GM19023 (cell line): ENCODE measurements around the gene ARSA.

ENCODE experiments used
- ATAC-seq: cut with Tn5 transposase; IDR thresholded peaks from one replicate; pipeline ENCODE4 v1.9.1; 2021; ENCODE audit warnings: mild to moderate bottlenecking, moderate library complexity; ENCODE audit not compliant: unreplicated experiment

ARSA gene

DNA sequence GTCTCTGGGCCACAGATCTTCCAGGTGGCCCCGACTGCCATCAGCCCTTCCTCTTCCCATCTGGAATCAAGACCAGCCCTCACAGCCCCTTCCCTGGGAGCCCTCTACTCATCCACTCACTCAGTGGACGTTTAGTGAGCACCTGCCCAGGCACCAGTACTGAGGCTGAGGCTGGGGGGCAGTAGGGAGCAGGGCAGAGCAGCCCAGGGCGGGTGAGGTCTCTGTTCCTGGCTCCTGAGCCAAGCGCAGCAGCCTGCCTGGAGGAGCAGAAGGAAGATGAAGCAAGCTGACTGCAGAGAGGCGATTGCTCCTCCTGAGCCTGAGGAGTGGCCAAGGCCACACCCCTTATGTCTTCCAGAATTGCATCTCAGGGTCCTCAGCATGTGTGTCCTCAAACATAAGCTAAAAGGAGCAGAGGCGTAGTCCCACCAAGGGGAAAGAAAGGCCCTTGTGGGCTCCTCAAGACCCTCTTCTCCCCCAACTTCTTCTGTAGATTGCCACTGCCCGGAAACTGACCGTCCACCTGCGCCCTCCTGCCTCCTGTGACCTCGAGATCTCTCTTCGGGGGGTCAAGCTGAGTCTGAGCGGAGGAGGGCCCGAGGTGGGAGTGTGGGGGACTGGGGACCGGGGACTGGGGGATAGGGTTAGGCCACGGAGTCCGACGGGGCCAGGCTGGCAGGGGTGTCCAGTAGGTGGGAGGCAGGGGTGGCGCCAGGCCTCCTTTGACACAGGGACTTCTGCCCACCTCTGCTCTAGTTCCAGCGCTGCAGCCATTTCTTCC, 21.6 kb downstream of the ARSA start:
- no peak for ATAC-seq

DNA sequence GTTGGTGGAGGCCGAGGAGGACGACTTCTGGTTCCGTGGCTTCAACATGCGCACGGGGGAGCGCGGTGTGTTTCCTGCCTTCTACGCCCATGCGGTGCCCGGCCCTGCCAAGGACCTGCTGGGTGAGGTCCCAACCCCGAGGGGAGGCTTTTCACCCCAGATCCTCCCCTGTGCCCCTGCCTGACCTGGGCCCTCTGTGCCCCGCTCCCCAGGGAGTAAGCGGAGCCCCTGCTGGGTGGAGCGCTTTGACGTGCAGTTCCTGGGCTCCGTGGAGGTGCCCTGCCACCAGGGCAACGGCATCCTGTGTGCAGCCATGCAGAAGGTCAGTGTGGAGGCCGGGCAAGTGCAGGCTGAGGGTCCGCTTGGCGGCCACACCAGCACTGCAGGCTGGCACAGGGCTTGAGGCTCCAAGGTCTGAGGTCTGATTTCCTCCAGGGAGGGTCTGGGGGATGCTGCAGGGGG, 22.3 kb downstream of the ARSA start:
- no peak for ATAC-seq

DNA sequence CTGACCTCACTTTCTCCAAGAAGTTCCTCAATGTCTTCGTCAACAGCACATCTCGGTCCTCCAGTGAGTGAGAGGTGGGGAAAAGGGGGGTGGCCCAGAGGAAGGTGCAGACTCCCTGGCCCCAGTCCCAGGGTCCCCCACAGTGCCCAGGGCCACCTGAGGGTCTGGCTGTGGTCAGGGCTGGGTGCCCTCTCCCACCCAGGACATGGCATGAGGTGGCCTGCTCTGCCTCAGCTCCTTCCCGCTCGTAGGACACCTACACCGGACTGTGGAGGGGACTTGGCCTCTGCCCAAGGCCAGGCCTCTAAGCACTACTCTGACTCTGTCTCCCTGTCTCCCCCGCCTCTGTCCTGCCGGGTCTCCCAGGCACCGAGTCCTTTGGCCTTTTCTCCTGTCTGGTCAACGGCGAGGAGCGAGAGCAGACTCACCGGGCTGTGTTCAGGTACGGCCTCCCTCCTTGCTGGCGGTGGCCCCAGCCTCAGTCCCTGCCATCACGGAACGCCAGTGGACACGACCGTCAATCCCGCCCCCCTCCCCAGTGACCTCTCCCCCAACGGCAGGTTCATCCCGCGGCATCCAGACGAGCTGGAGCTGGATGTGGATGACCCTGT, 22.8 kb downstream of the ARSA start:
- ATAC-seq, result no peak

DNA sequence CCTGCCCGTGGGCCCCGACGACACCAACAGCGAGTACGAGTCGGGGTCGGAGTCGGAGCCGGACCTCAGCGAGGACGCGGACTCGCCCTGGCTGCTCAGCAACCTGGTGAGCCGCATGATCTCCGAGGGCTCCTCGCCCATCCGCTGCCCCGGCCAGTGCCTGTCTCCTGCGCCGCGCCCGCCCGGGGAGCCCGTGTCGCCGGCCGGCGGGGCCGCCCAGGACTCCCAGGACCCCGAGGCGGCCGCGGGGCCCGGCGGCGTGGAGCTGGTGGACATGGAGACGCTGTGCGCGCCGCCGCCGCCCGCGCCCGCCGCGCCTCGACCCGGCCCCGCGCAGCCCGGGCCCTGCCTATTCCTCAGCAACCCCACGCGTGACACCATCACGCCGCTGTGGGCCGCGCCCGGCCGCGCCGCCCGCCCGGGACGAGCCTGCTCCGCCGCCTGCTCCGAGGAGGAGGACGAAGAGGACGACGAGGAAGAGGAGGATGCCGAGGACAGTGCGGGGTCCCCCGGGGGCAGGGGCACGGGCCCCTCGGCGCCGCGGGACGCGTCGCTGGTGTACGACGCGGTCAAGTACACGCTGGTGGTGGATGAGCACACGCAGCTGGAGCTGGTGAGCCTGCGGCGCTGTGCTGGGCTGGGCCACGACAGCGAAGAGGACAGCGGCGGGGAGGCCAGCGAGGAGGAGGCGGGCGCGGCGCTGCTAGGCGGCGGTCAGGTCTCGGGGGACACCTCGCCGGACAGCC, 23.5 kb downstream of the ARSA start:
- no peak for ATAC-seq

DNA sequence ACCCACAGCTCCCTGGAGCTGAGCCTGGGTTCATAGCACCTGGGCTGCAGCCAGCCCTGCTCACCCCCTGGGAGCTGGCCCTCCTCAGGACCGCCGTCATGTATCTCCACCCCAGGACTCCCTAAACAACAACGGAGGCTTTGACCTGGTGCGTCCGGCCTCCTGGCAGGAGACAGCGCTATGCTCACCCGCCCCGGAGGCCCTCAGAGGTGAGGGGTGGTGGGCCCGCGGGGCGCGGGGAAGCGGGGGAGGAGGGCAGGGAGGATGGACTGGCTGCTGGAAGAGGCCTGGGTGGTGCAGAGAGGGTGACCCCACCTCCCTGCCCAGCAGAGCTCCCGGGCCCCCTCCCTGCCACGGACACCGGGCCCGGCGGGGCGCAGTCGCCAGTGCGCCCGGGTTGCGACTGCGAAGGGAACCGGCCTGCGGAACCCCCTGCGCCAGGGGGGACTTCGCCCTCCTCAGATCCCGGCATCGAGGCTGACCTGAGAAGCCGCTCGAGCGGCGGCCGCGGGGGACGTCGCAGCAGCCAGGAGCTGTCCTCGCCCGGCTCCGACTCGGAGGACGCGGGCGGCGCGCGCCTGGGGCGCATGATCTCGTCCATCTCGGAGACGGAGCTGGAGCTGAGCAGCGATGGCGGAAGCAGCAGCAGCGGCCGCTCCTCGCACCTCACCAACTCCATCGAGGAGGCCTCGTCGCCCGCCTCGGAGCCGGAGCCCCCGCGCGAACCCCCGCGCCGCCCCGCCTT, 24.3 kb downstream of the ARSA start:
- no peak for ATAC-seq

DNA sequence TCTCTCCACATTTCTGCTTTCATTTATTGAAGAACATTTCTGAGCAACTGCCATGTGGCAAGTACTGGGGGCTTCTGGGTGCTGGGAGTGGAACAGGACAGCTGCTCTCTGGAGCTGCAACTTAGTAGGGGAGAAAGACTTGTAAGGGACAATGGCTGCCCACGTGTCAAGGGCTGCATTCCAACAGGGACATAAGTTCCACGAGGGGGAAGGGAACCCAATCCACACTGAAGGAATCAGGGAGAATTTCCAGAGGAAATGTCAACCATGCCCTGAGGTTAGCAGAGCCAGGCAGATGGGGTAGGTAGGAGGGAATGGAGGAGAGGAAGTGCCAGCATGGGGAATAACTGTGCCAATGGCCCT, 25.6 kb downstream of the ARSA start:
- ATAC-seq, result no peak

DNA sequence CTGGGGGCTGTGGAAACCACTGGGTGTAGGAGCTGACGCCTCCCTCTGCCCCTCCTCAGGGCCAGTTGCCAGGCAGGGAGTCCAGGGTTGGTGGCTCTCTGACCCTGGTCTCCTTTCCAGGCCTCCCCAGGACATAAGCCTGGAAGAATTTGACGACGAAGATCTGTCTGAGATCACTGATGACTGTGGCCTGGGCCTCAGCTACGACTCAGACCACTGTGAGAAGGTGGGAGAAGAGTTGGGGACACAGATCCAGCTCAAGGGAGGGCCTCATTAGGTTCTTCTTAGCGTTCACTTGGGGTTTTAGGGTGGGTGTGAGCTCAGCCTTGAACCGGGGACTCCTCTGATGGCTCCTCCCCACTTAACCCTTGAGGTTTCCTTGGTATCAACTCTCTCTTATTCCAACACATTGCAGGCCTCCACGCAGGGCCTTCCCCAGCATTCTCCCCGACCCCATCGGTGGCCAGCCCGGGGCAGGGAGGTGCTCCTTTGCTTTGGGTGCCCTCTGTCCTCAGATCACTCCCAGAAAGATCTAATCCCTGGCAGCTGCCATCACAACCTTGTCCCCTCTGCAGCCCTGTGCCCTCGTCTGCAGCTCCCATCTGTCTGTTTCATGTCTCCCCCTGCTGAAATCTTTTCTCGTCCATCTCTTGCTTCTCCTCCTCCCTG, 26.1 kb downstream of the ARSA start:
- no peak for ATAC-seq

DNA sequence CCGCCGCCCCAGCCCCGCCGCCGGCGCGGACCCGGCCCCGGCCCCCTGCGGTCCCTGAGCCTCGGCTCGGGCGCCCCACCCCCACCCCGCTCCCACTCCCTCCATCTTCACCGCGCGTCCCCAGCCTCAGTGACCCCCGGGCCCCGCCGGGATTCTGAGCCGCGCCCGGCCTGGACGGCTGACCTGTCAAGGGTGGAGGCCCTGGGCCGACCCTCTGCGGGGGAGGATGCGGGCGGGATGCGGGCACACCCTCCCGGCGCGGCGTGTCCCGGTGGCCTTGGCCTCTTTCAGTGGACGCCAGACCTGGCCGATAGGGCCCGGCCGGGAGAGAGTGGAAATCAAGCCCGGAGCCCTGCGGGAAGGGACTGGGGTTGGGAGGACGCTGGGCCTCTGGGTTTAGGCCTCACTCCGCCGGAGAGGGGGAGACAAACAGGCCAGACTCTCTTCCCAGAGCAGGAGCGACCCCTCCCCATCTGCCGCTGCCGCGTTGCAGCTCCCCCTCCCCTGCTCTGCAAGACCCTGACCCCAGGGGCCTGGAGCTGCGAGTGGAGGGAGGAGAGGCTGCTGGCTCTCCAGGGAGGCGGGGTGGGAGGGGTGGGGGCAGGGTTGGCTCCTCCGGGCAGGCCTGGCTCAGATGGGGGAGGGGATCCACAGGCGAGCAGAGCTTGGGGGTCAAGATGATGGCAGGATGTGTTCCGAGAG, 26.8 kb downstream of the ARSA start:
- ATAC-seq, result no peak

DNA sequence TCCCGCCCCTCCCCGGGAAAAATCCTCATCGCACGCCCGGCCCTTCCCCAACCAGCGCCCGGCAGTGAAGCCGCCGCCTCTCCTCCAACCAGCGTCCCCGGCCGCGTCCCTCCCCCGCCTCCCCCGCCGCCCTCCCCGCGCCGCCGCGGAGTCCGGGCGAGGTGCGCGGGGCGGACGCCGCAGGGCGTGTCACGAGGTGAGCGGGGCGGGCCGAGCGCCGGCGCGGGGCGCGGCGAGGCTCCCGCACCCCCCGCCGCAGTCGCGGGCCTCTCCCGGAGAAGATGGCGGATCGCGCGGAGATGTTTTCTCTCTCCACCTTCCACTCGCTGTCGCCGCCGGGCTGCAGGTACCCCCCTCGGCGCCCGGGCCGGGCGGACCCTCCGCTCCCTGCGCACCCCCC, 27.4 kb downstream of the ARSA start, which contains the start of gene MAPK8IP2:
Gene MAPK8IP2 (plus strand): TSS at position 256 of the 400 bp plus-strand sequence. CDS start 26 bp downstream, at position 282.
- no peak for ATAC-seq

DNA sequence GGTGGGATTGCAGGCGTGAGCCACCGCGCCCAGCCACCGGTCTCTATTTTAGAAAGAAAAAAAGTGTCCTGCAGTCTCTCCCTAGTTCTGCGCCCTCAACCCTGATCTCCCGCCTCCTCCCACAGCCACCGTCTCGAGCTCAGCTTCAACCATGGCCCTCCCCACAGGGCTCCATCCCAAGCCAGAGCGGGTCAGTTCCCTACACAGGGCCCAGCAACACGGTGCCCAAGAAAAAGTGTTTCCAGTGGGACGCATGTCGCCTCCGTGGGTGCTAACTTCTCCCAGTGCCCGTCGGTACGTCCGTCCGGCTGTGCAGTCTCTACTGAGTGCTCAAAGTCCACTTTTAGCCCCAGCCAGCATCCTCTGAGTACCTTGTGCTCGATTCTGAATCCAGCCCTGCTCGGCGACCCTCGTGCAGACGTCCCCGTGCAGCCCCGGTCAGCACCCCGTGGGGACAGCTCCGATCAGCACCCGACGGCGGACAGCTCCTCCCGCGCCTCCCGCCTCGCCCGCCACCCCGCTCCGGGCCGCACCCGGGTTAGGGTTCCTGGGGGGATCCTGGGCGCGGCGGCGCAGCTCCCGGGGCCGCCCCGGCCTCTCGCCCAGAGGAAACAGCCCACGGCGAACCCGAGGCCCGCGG, 28.0 kb downstream of the ARSA start:
- ATAC-seq, result no peak

DNA sequence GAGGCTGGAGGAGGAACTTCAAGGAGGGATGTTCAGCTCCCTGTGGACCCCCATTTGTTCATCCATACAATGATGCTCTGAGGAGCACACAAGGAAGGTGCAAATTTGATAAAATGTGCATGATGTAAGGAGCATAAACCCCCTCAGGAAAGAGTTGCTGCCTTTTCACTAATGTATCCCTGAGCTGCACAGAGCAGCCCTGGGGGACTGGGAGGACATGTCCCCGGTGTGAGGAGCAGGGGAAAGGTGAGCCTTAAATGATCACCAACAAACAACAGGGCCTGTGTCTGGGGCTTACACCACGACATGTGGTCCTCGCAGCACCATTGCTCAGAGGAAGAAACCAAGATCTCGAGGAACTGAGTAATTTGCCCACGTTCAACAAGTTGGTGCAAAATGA, 30.9 kb downstream of the ARSA start:
- no peak for ATAC-seq

DNA sequence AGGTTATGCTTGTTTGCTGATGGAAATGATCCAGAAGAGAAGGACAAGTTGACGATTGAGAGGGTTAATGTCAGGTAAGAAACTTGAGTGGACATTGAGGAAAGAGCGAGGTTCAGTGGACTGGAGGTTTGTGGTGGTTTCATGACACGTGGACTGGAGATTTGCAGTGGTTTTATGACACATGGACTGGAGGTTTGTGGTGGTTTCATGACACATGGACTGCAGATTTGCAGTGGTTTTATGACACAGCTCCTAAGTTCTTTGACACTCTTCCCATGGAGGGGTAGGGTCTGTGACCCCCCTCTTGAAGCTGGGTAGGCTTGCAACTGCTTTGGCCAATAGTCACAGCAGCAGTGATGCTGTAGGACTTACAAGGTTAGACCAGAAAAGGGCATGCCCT, 32.8 kb downstream of the ARSA start:
- ATAC-seq, result no peak

DNA sequence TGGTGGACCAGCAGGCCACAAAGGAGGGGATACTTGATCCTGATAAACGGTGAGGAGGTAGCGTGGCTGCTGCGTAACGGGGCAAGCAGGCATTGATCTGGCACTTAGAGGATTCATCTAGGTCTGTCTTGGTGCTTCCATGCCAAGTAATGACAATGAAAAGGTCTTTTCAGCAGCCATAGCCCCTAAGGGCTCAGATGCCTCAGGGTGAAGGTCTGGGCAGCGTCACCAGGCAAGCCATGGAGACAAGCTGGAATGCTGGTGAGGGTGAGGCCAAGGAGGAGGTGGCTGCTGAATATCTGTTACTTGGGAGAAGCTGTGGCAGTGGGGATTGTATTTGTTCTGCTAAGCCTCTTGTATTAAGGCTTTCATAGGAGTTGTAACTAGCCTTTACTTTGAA, 40.5 kb downstream of the ARSA start:
- ATAC-seq, result no peak

DNA sequence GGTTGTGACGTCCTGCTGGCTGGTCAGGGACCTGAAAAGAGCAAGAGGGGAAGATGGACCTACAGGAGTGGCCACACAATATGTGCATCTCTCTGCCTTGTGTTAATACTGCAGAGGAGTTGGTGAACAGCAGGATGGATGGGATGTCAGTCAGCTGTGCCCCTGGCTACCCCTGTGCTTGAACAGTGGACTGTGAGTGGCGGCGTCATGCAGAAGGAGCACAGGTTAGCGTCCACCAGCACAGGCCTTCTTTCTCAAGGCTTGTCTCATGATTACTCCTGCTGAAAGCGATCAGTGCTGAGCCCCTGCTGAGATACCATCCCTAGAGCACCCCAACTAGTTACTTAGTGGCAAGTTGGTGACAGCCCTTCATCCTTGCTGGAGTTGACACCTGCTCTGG, 41.5 kb downstream of the ARSA start:
- ATAC-seq, result no peak

DNA sequence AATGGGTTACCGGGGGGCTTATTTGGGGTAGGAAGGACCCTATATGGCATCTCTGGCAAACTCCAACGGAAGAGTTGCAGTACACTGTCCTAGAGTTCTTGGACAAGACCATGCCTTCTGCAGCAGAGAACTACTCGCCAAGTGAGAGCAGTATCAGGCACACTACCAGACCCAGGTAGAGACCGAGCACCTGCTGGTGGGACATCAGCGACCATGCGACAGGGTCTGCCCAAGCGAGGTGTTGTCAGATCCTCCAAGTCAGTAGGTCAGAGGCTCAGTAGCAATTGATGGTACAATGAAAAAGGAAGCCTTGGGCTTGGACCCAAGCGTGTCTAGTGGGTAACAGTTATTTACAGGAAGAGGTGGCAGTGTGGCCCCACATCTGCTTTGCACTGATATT, 42.2 kb downstream of the ARSA start:
- no peak for ATAC-seq

DNA sequence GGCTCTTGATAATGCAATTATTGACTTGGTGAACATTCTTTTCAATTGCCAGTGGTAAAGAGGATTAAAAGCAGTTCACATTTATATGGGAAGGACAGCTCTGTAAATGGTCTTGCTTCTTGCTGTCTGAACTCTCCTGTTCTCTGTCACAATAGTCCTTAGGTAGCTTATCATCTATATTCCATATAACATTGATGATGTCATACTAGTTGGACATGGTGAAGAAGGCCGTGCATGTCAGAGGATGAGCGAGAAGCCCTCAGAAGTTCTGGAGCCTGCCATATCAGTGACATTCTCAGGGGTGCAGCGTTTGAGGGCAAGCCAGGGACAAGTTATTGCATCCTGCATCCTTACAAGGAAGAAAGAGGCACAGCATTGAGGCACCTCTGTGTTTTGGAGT, 42.7 kb downstream of the ARSA start:
- ATAC-seq, result no peak

DNA sequence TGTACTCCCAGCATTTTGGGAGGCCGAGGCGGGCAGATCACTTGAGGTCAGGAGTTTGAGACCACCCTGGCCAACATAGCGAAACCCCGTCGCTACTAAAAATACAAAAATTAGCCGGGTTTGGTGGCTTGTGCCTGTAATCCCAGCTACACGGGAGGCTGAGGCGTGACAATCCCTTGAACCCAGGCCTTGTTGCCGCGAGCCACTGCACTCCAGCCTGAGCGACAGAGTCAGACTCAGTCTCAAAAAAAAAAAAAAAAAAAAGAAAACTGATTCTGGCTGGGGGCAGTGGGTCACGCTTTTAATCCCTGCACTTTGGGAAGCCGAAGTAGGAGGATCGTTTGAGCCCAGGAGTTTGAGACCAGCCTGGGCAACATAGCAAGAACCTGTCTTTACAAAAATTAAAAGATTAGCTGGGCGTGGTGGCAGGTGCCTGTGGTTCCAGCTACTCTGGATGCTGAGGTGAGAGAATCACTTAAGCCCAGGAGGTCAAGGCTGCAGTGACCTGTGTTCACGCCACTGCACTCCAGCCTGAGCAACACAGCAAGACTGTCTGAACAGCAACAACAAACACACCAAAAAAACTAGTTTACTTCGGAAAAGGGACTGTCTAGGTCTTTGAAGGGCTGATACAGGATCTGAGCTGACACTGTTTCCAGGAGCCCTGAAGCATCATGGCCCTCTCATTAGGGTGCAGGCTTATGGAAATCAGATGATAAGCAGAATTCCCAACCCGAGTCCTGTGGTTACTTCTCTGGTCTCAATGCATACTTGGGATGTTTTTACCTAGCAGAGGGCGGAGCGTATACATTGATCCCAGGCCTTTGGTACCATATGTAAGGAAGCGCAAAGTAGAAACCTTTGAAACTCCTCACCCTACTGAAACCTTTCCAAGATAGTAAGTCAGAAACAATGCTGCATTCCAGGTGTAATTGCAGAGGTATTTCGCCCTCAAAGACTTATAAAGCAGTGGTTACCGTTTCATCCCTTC, 43.6 kb downstream of the ARSA start:
- no peak for ATAC-seq

DNA sequence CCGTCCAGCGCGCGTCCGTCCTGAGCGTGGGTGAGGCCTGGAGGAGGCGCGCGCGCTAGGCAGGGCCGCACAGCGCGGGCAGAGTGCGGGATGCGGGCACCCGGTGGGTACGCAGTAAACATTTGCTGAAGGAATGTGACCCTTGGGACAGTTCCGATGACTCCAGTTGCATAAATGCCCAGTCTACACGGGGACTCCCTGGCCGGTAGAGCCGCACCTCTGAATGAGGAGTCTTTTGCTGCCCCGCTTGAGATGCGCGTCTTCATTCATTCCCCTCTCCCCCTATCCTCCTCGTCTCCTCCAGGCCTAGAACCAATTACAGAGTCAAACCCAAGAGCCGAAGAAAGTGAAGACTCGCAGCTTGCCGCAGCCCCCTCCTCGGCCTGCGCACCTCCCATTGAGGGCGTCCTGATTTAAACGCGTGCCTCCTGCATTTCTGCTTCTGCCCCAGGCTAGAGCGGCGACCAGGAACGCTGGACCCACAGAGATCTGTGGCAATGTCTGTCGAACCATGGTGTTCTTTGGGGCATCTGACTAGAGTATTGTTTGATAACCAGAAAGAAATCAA, 44.6 kb downstream of the ARSA start:
- ATAC-seq, result peak; percentile 18
